ENCODE results near the gene PLA2G6. TPM values are rescaled to one million over a fixed set of nuclear protein-coding genes. Genes with fewer than 3 reads are reported as not detected.

Gene PLA2G6
- total and polyA plus RNA-seq, 2 of the 4 experiments (the other 2 are of a cell fraction): 6.1 to 10.3 TPM

DNA sequence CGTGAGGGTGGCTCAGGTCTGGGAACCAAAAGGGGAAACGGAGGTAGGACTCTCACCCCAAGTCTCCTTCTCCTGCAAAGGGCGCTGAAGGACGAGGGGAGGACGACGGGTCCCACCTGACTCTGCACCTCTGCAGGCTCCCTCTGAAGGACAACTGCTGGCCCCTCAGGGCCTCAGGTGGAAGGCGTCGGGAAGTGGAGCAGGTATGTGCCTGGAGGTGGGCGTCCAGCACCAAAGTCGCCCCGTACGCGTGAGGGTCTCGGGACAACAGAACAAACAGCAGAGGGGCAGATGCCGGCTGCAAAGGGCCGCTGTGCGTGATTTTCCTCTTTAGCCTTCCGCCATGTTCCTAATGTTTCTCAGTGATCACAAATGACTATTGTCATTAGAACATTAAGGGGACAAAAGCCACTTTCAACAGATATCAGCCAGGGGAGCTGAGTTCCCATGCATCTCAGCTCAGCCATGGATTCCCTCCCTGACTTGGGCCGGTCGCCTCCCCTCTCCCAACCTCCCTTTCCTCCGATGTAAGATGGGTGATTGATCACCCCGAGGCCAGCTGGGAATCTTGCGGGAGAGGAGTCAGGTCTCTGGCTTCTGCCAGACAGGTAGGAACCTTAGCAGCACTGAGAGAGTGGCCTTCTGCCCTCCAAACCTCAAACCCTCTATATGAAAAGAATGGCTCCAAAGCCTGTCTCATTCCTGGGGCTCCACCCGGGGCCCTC, 98.5 kb downstream of the PLA2G6 start:
- no peak overlapping the region for H2BK15ac ChIP-seq (ENCODE audit: low read depth, low read length)
- CTCF ChIA-PET: no interaction called here
- H3K27ac ChIP-seq (ENCODE audit: insufficient read depth, low read length): no peak overlapping the region
- no peaks in the 10 kb centered on the region; the same call in 1 of the 2 replicates for H3K4me1 ChIP-seq (ENCODE audit: control insufficient read depth, insufficient read depth, low read length)
- no peaks in the 10 kb centered on the region for H3K36me3 ChIP-seq (ENCODE audit: control insufficient read depth, insufficient read depth, low read length)
- BruUV-seq (replicated peaks): no TSS peak
- no peak overlapping the region for H2BK5ac ChIP-seq (ENCODE audit: low read depth, low read length, poor library complexity, severe bottlenecking)
- no peak overlapping the region for H3K4me3 ChIP-seq (ENCODE audit: insufficient read depth, low read depth, low read length)
- no peaks in the 10 kb centered on the region for H3K79me1 ChIP-seq (ENCODE audit: low read depth in 1 of 2, low read length in 2 of 2)
- no peak overlapping the region for H2AK5ac ChIP-seq (ENCODE audit: low read depth, low read length)
- POLR2A ChIA-PET (ENCODE audit: unreplicated experiment): no interaction called here
- H3K4me2 ChIP-seq (ENCODE audit: low read depth, low read length): no peak overlapping the region
- no peak overlapping the region for H4K8ac ChIP-seq (ENCODE audit: low read depth in 2 of 2, low read length in 2 of 2)
- no peak overlapping the region for H4K5ac ChIP-seq (ENCODE audit: low read depth, low read length)
- no peak overlapping the region for H2AK9ac ChIP-seq (replicated peaks; ENCODE audit: low read depth, low read length, poor library complexity)
- 0 out of 2 replicates have a peak, but pooled peaks cover 6% of the 10 kb centered on the region for H3K9me1 ChIP-seq (ENCODE audit: insufficient read depth, low read length)
- intact Hi-C loops (cut with micrococcal nuclease) (no loop called here), dilution Hi-C loops (cut with HindIII; ENCODE audit: low sequenced_read_pairs, unreplicated experiment) (no loop called here), in situ Hi-C loops (cut with MboI; ENCODE audit: low sequenced_read_pairs) (no loop called here)
- DNase-seq: no peak
- H3K9ac ChIP-seq (ENCODE audit: low read depth, low read length): no peak overlapping the region
- no peak overlapping the region for H2AFZ ChIP-seq (replicated peaks; ENCODE audit: low read length, poor library complexity)
- no peak overlapping the region for H2BK20ac ChIP-seq (ENCODE audit: low read depth, low read length)
- no peak overlapping the region for H2BK120ac ChIP-seq (ENCODE audit: low read depth, low read length)
- H3K18ac ChIP-seq (ENCODE audit: low read depth, low read length): no peak overlapping the region
- no peak overlapping the region for H3K4ac ChIP-seq (ENCODE audit: low read depth, low read length)
- no peak overlapping the region for H3K56ac ChIP-seq (ENCODE audit: extremely low read depth, insufficient read depth, low read length)
- TF ChIP-seq SMC3 (IDR thresholded peaks at IDR 0.05; ENCODE audit: low read depth, low read length) (no peak), MXI1 (IDR thresholded peaks at IDR 0.05; ENCODE audit: borderline replicate concordance, low read depth, low read length) (no peak), RCOR1 (IDR thresholded peaks at IDR 0.05; ENCODE audit: insufficient replicate concordance, low read length) (no peak), RAD21 (IDR thresholded peaks at IDR 0.05; ENCODE audit: low read length) (no peak), MAZ (IDR thresholded peaks at IDR 0.05; ENCODE audit: borderline replicate concordance, low read depth, low read length) (no peak), CEBPB (IDR thresholded peaks at IDR 0.05; ENCODE audit: low read depth, low read length) (no peak)
- H3K14ac ChIP-seq (replicated peaks; ENCODE audit: low read depth, low read length): no peak overlapping the region
- 83% methylated on average over 10 of the region's 24 CpGs; no CpG with 5 or more reads in 1 of the 2 experiments for WGBS, 2 experiments (ENCODE audit: extremely low coverage in 2 of 2, insufficient read length in 1 of 2)
- no peaks in the 10 kb centered on the region for H3K9me3 ChIP-seq (ENCODE audit: control insufficient read depth, insufficient read depth, low read length)
- H3K27me3 ChIP-seq (ENCODE audit: control insufficient read depth, insufficient read depth, low read length): peaks cover 41% of the 10 kb centered on the region
- H4K20me1 ChIP-seq (ENCODE audit: insufficient read depth, low read length): no peaks in the 10 kb centered on the region; the same call in 1 of the 2 replicates
- no peak overlapping the region for H3K23ac ChIP-seq (ENCODE audit: low read depth, low read length)
- no peak for ATAC-seq (ENCODE audit: low read depth)
- H4K91ac ChIP-seq (ENCODE audit: insufficient read depth, low read depth, low read length): no peak overlapping the region

Measured in IMR-90 (cell line).